GM19467 (cell line): ENCODE data around the gene EFCAB8.
"Not testable (repeated sequence)": the region's sequence is repeated elsewhere in the genome, so short reads cannot be mapped to it uniquely, and the experiment has no call there.

Experiments
- ATAC-seq: cut with Tn5 transposase; IDR thresholded peaks from one replicate; pipeline ENCODE4 v1.9.1; 2021; ENCODE audit warnings: mild to moderate bottlenecking, moderate library complexity; ENCODE audit not compliant: unreplicated experiment

Gene EFCAB8

DNA sequence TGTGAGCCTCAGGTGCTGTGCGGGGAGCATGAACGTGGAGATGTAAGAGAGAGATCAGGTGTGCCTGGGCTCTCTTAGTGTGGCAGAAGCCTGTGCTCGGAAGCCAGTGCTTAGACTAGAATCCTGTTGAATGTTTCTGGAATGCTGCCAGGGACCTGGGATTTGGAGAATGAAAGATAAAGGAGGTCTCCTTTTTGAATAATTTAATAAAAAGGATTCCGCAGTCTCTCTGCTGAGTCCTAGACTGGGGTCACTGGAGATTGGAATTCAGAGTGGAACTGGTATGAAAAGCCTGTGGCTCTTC, 18.8 kb upstream of the EFCAB8 start:
- ATAC-seq = no peak

- ATAC-seq = no peak
Observed at GRCh38 chr20:32841174-32841573, 17.5 kb upstream of the EFCAB8 start.

DNA sequence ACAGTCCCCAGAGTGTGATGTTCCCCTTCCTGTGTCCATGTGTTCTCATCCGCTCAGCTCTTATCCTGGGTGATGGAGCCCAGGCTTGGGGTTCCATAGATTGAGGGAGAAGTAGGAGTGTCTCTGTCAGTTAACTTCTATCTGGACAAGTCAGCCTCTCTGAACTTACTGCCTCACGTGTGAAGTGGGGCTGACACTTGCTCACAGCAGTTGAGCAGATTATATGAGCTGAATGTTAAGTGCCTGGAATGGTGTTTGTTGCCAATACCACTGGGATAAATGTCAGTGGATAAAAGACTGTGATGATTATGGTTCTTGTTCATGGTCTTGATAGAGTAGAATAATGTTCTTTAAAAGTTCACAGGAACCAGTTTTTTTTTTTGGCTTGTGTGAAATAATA, 17.1 kb upstream of the EFCAB8 start:
- no peak for ATAC-seq

DNA sequence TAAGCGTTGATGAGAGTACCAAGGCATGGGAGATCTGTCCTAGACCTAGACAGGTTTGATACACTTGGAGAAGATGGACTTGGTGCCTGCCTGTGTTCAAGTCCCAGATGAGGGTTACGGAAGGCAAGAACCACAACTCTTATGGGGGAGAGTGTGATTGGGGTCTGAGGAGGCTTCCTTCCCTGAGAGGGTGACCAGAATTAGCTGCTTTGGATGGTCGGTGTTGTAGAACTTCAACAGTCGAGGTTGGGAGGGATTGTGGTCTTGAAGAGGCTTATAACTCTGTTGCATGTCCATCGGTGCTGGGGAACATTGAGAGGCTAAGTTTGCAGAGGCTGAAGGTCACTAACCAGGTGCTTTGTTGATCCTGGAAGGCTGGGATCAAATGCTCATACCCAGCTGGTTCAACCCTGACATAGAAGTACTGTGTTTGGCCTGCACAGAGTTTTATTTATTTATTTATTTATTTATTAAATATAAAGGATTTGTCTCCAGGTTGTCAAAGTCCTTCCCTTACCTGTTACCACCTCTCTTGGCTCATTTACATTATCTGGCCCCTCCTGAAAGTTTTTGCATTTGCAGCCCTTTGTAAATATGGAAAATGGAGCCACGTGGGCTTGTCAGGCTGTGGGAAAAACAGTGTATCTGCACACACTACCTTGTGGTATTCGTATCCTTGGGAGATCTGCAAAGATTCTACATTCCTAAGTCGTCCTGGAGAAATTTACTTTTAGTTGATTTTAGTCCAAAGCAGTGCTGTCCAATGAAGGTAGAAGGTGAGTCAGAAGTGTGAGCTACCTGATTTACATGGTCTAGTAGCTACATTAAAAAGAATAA, 15.8 kb upstream of the EFCAB8 start:
- ATAC-seq = no peak

- ATAC-seq = no peak
Observed at GRCh38 chr20:32845786-32846185, 12.9 kb upstream of the EFCAB8 start.

DNA sequence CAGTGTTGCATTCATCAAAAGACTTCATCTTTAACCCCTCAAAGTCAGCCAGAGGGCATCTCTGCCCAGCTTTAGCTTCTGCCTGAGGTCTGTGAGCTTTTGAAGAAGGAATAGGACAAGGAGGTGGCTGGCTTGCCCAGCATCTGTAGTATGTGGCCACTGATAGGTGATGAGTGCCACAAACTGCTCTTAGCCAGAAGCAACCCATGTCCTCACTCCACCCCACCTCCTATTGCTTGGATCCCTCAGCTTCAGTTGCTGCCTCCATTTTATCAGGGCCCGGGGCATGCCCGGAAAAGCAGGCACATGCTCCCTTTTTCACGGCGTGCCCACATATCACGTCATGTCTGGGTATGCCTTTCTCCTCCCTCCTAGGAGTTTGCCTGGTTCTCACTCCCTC, 11.9 kb upstream of the EFCAB8 start:
- no peak for ATAC-seq

DNA sequence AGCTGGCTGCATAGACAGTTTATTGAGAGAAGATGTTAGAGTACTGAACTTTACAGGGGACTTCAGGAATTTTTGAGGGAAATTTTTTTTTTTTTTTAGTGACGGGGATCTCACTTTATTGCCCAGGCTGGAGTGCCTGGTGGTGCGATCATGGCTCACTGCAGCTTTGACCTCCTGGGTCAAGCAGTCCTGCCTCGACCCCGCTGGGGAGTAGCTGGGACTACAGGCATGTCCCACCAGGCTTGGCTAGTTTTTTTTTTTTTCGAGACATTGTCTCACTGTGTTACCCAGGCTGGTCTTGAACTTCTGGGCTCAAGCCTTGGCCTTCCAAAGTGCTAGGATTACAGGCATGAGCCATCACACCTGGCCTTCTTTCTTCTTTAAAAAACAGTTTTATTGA, 10.8 kb upstream of the EFCAB8 start:
- ATAC-seq = no peak

- no peak for ATAC-seq
Observed at GRCh38 chr20:32848846-32849245, 9.9 kb upstream of the EFCAB8 start.

- ATAC-seq = no peak
Observed at GRCh38 chr20:32849577-32849976, 9.1 kb upstream of the EFCAB8 start.

DNA sequence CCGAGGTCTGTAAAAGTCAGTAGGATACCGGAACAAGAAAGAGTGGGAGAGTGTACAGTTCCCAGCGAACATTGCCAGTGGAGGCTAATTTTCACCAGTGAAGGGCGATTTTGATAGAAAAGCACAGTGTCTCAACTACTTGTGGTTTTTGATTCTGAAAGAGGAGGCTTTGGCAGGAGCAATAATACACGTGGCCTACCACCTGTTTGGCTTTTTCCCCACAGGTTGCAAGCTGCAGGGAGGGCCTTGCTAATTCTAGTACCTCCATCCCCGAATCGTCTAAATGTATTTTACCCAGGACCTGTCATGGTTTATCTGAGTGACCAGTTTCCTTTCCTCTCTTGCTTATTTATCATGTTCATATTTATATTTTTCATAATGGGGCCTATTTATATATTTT, 3.3 kb upstream of the EFCAB8 start:
- ATAC-seq = no peak

GRCh38 chr20:32858189-32858588, 534 bp upstream of the EFCAB8 start:
- ATAC-seq = no peak

DNA sequence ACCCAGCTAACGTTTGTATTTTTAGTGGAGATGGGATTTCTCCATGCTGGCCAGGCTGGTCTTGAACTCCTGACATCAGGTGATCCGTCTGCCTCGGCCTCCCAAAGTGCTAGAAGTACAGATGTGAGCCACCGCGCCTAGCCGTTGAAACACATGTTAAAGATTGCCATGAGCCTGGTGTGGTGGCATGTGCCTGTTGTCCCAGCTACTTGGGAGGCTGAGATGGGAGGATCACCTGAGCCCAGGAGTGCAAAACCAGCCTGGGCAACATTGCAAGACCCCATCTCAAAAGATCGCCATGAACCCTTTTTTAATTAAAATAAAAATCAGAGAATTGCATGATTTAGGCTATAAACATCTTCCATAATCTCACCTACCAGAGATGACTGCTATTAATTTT, 2.7 kb downstream of the EFCAB8 start:
- ATAC-seq = no peak

DNA sequence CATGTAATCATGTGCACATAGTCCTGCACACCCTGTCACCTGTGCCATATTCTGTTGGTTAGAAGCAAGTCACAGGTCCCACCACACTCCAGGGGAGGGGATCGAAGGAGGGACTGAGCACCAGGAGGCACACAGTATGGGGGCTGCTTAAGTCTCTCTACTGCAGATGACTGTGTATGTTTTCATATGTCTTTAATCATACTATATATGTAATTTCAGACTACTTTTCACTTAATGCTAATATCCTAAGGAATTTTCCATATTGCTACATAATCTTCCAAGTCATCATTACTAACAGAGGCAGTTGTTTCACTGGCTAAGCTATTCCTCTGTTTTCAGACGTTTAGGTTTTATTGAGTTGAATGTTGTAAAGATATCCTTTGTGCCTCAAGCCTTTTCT, 10.8 kb downstream of the EFCAB8 start:
- no peak for ATAC-seq

GRCh38 chr20:32870526-32870925, 11.8 kb downstream of the EFCAB8 start:
- not testable (repeated sequence) for ATAC-seq

GRCh38 chr20:32870985-32871384, 12.3 kb downstream of the EFCAB8 start:
- ATAC-seq = no peak

- ATAC-seq = no peak
Observed at GRCh38 chr20:32871627-32872160, 13.0 kb downstream of the EFCAB8 start.

GRCh38 chr20:32872266-32872665, 13.5 kb downstream of the EFCAB8 start:
- no peak for ATAC-seq

DNA sequence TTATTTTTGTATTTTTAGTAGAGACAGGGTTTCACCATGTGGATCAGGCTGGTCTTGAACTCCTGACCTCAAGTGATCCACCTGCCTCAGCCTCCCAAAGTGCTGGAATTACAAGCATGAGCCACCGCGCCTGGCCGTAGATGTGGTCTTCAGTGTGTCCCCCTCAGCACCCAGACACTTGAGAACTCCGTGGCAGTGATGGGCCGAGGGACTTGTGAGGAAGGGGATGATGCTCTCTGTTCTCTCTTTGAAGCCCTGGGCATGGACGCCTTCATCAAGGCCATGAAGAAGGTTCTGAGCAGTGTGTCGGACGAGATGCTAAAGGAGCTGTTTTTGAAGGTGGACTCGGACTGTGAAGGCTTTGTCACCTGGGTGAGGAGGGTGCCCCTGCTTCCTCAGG, 16.9 kb downstream of the EFCAB8 start:
- ATAC-seq = no peak

GRCh38 chr20:32877507-32877906, 18.8 kb downstream of the EFCAB8 start:
- no peak for ATAC-seq

- no peak for ATAC-seq
Observed at GRCh38 chr20:32878820-32879219, 20.1 kb downstream of the EFCAB8 start.

DNA sequence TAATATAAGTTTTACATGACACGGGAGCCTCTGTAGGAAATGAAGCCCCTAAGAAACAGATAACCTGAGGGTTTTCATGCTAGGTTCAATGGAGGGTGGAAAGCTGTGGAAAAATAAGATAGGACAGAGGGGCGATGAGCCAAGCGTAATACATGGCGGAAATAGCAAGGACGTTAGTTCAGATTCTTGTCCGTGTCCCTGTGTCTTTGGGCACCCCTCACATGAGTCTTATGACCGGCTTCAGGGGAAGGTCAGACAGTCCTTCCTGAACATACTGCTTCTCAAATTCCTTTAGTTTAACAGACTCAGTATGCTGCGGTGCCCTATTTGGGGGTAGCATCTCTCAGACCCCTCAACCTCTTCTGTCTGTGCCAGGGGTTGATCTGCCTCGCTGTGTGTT, 20.8 kb downstream of the EFCAB8 start:
- ATAC-seq = no peak

DNA sequence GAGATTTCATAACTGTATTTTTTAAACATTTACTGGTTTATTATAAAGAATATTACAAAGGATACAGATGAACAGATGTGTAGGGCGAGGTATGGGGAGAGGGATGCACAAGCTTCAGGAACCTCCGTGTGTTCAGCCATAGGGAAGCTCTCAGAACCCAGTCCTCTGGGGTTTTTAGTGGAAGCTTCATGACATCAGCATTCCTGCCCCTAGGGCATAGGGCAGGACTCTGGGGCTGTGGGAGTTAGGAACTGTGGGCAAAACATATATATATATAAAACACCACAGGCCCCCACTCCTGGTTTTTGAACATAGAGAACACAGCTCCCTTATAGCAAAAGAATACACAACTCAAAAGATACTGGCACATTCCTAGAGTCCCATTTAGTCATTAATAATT, 21.9 kb downstream of the EFCAB8 start:
- ATAC-seq = no peak

DNA sequence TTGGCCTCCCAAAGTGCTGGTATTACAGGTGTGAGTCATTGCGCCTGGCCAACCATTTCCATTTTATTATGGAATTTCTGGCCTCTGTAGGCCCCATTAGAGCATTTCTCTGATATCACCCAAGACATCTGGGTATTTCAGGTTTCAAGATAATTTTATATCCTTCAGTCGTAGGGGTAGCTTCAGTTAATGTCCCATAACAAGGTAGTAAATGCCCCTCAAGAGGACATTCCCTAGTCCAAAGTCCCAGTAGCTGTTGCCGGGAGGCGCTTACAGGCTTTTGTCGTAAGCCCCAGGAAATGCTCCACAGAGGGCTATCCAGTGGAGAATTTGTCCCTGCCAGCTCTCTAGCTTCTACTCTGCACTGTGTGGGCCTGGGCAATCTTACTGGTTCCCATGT, 24.4 kb downstream of the EFCAB8 start:
- ATAC-seq = no peak
